HCT116 (cell line): ENCODE results near the gene PDF. TPM values are rescaled to one million over a fixed set of nuclear protein-coding genes. Genes with fewer than 3 reads are reported as not detected.

ENCODE experiments used
- ATAC-seq: fragments of 200-7000 bp; cut with Tn5 transposase; 2 replicates; pipeline ENCODE4 v1.9.1; 2020; ENCODE audit warnings: mild to moderate bottlenecking, moderate library complexity
- BruUV-seq: library from RNA; stranded (reverse); fragments of 400-500 nt; replicated peaks from 2 replicates; lab custom pipeline; 2021; lab: Mats Ljungman, UMichigan
- CTCF ChIA-PET: fragments of 300-600 bp; sonication (Branson Sonifier 250); formaldehyde crosslinking; loops from one replicate; lab custom pipeline; 2021; ENCODE audit warnings: antibody characterized with exemption; lab: Charles Lee
- POLR2A ChIA-PET: fragments of 300-600, 350-600 bp; sonication (Branson Sonifier 250); formaldehyde crosslinking; loops from one replicate; lab custom pipeline; 2021; ENCODE audit warnings: antibody characterized with exemption; lab: Charles Lee
- RAD21 ChIA-PET, 2 experiments: fragments of 300-600 bp; sonication (Branson Sonifier 250); formaldehyde crosslinking; loops; one replicate each; lab custom pipeline; 2023; ENCODE audit warnings: low total read pairs in 2 of 2; ENCODE audit not compliant: uncharacterized antibody in 2 of 2, unreplicated experiment in 2 of 2, low non-redundant PET in 1 of 2; lab: Charles Lee
- DNase-seq: peaks from one replicate; pipeline ENCODE4 v3.0.0-alpha.2; 2010; ENCODE audit warnings: low read depth, low spot score
- H2AFZ ChIP-seq: fragments of 200-600 bp; shearing (Covaris generic), sonication (generic); 2 replicates; pipeline ENCODE4 v1.6.1; 2017; ENCODE audit warnings: low read depth, mixed run types, mixed read lengths, antibody characterized with exemption, low read length; ENCODE audit not compliant: poor library complexity, severe bottlenecking
- H3K27ac ChIP-seq: 2 replicates; pipeline ENCODE4 v1.5.1; 2012; ENCODE audit warnings: low read depth, low read length
- H3K27me3 ChIP-seq: fragments of 200-600 bp; sonication (generic); 2 replicates; pipeline ENCODE4 v1.6.1; 2016; ENCODE audit warnings: mixed run types, low read length, mixed read lengths; ENCODE audit not compliant: insufficient read depth
- H3K36me3 ChIP-seq, 2 experiments: fragments of 200-500 bp in 1 of 2; fragments of 200-600 bp in 1 of 2; sonication (Bioruptor generic) in 1 of 2; sonication (generic) in 1 of 2; 2 replicates each; pipeline versions ENCODE4 v1.5.1 to v1.6.1; 2014 to 2016; ENCODE audit warnings: low read length in 2 of 2, inconsistent platforms in 1 of 2, mixed read lengths in 1 of 2, mixed run types in 1 of 2; ENCODE audit not compliant: insufficient read depth in 2 of 2, control insufficient read depth in 1 of 2
- H3K4me1 ChIP-seq, 2 experiments: fragments of 200-600 bp in 1 of 2; sonication (generic) in 1 of 2; 2 replicates each; pipeline versions ENCODE4 v1.5.1 to v1.6.1; 2012 to 2017; ENCODE audit warnings: low read length in 2 of 2, inconsistent platforms in 1 of 2, mild to moderate bottlenecking in 1 of 2, mixed read lengths in 1 of 2, mixed run types in 1 of 2, moderate library complexity in 1 of 2; ENCODE audit not compliant: insufficient read depth in 2 of 2, control insufficient read depth in 1 of 2
- H3K4me2 ChIP-seq: fragments of 200-600 bp; sonication (generic); 2 replicates; pipeline ENCODE4 v1.6.1; 2017; ENCODE audit warnings: mixed run types, low read length, mixed read lengths
- H3K4me3 ChIP-seq, 2 experiments: fragments of 200-600 bp in 1 of 2; sonication (generic) in 1 of 2; replicated peaks in 1 of 2; 2 replicates each; pipeline ENCODE4 v1.5.1; 2011 to 2016; ENCODE audit warnings: low read length in 2 of 2, control low read depth in 1 of 2, low read depth in 1 of 2, mild to moderate bottlenecking in 1 of 2, mixed read lengths in 1 of 2, mixed run types in 1 of 2
- H3K79me2 ChIP-seq: fragments of 200-600 bp; sonication (generic); 2 replicates; pipeline ENCODE4 v1.6.1; 2017; ENCODE audit warnings: mild to moderate bottlenecking, mixed run types, low read length, moderate library complexity, mixed read lengths; ENCODE audit not compliant: insufficient read depth
- H3K9ac ChIP-seq: fragments of 200-600 bp; sonication (generic); 2 replicates; pipeline ENCODE4 v1.6.1; 2016; ENCODE audit warnings: low read length, mixed read lengths
- H3K9me2 ChIP-seq: fragments of 200-600 bp; sonication (generic), shearing (Covaris generic); 2 replicates; pipeline ENCODE4 v1.6.1; 2017; ENCODE audit warnings: mixed run types, mild to moderate bottlenecking, moderate library complexity; ENCODE audit not compliant: insufficient read depth
- H3K9me3 ChIP-seq, 2 experiments: fragments of 200-500 bp in 1 of 2; fragments of 200-600 bp in 1 of 2; sonication (Bioruptor generic) in 1 of 2; sonication (generic) in 1 of 2; 2 replicates each; pipeline ENCODE4 v1.6.1; 2014 to 2017; ENCODE audit warnings: low read length in 2 of 2, mixed read lengths in 2 of 2, inconsistent platforms in 1 of 2, low read depth in 1 of 2, mild to moderate bottlenecking in 1 of 2, mixed run types in 1 of 2, moderate library complexity in 1 of 2; ENCODE audit not compliant: control insufficient read depth in 1 of 2, insufficient read depth in 1 of 2
- H4K20me1 ChIP-seq: fragments of 200-600 bp; sonication (generic), shearing (Covaris generic); 2 replicates; pipeline ENCODE4 v1.6.1; 2017; ENCODE audit warnings: mixed run types, mild to moderate bottlenecking, moderate library complexity; ENCODE audit not compliant: insufficient read depth
- CBX3 ChIP-seq: IDR thresholded peaks from 2 replicates; pipeline ENCODE4 v1.6.1; 2012; ENCODE audit warnings: low read depth
- CEBPB ChIP-seq: IDR thresholded peaks from 2 replicates; pipeline ENCODE4 v1.6.1; 2012; ENCODE audit warnings: low read depth
- EGR1 ChIP-seq: IDR thresholded peaks from 2 replicates; pipeline ENCODE4 v1.6.1; 2012; ENCODE audit warnings: low read depth
- ELF1 ChIP-seq: IDR thresholded peaks from 2 replicates; pipeline ENCODE4 v1.6.1; 2012; ENCODE audit warnings: low read depth, borderline replicate concordance
- EZH2 ChIP-seq: fragments of 200-600 bp; sonication (generic); IDR thresholded peaks from 2 replicates; pipeline ENCODE4 v1.6.1; 2017; ENCODE audit warnings: antibody characterized with exemption, mixed run types
- FOSL1 ChIP-seq: IDR thresholded peaks from 2 replicates; pipeline ENCODE4 v1.6.1; 2012; ENCODE audit warnings: low read depth
- JUND ChIP-seq: IDR thresholded peaks from 2 replicates; pipeline ENCODE4 v1.6.1; 2012
- MAX ChIP-seq: IDR thresholded peaks from 2 replicates; pipeline ENCODE4 v1.6.1; 2012
- POLR2A ChIP-seq: IDR thresholded peaks from 2 replicates; pipeline ENCODE4 v1.7.0; 2011; ENCODE audit warnings: borderline replicate concordance; ENCODE audit not compliant: insufficient read depth, insufficient read length; ENCODE audit errors: extremely low read depth
- POLR2AphosphoS5 ChIP-seq: IDR thresholded peaks from 2 replicates; pipeline ENCODE4 v1.6.1; 2011; ENCODE audit warnings: mild to moderate bottlenecking, low read depth, low read length, moderate library complexity
- RAD21 ChIP-seq: IDR thresholded peaks from 2 replicates; pipeline ENCODE4 v1.6.1; 2012; ENCODE audit warnings: low read depth, mild to moderate bottlenecking
- REST ChIP-seq: IDR thresholded peaks from 2 replicates; pipeline ENCODE4 v1.6.1; 2012; ENCODE audit warnings: low read depth
- SP1 ChIP-seq: IDR thresholded peaks from 2 replicates; pipeline ENCODE4 v1.6.1; 2012; ENCODE audit warnings: low read depth
- SRF ChIP-seq: IDR thresholded peaks from 2 replicates; pipeline ENCODE4 v1.6.1; 2012; ENCODE audit warnings: low read depth
- TCF7L2 ChIP-seq: IDR thresholded peaks from 2 replicates; pipeline ENCODE4 v1.7.0; 2011; ENCODE audit warnings: borderline replicate concordance, inconsistent platforms; ENCODE audit not compliant: insufficient read depth, insufficient read length; ENCODE audit errors: extremely low read depth
- ZBTB33 ChIP-seq: IDR thresholded peaks from 2 replicates; pipeline ENCODE4 v1.6.1; 2011; ENCODE audit warnings: mild to moderate bottlenecking, low read length, moderate library complexity; ENCODE audit not compliant: insufficient replicate concordance; ENCODE audit errors: extremely low read depth
- ZFX ChIP-seq: fragments of 450-650 bp; IDR thresholded peaks from 2 replicates; pipeline ENCODE4 v1.6.1; 2017
- ZNF274 ChIP-seq: fragments of 200-500 bp; sonication (Bioruptor generic); IDR thresholded peaks from 2 replicates; pipeline ENCODE4 v1.6.1; 2014; ENCODE audit warnings: mild to moderate bottlenecking, low read depth, low read length, inconsistent platforms
- intact Hi-C: fragments of 100-400 bp; cut with micrococcal nuclease; formaldehyde crosslinking; loops from 2 replicates; pipeline ENCODE4 v1.10.0; 2022
- total RNA-seq: library from RNA; stranded (reverse); gene quantifications from one replicate; pipeline ENCODE4 v1.2.1, GENCODE V29; 2021; ENCODE audit not compliant: unreplicated experiment
- TF ChIP-seq, protein P1 (sequence below), 3 experiments: fragments of 200-600 bp in 1 of 3; sonication (generic) in 1 of 3; IDR thresholded peaks in 2 of 3; conservative IDR thresholded peaks in 1 of 3; 2 replicates each; pipeline ENCODE4 v1.5.1; 2012 to 2017; ENCODE audit warnings: low read depth in 2 of 3, low read length in 2 of 3, antibody characterized with exemption in 1 of 3, borderline replicate concordance in 1 of 3, control low read depth in 1 of 3, mild to moderate bottlenecking in 1 of 3, mixed read lengths in 1 of 3, mixed run types in 1 of 3, moderate library complexity in 1 of 3; ENCODE audit not compliant: insufficient read depth in 1 of 3
- TF ChIP-seq, protein P2 (sequence below): IDR thresholded peaks from 2 replicates; pipeline ENCODE4 v1.6.1; 2012

Gene PDF
- total RNA-seq, 1 experiment from 2014 or later: 33.9 TPM

DNA sequence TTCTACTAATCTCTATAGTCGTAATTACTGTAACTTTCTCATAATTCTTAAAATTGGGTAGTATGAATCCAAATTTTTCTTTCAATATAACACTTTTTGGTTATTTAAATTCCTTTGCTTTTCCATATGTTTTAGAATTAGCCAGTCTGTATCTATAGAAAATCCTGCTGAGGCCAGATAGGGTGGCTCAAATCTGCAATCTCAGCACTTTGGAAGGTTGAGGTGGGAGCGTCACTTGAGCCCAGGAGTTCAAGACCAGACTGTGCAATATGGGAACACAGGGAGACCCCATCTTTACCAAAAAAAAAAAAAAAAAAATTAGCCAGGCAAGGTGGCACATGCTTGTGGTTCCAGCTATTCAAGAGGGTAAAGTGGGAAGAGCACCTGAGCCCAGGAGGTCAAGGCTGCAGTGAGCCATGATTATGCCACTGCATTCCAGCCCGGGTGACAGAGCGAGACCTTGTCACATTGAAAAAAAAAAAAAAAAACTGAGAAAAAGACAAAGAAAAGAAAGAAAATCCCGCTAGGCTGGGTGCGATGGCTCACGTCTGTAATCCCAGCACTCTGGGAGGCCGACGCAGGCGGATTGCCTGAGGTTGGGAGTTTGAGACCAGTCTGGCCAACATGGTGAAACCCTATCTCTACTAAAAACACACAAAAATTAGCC lies 46.1 kb upstream of the PDF start:
- ChIA-PET RAD21 (no interaction called here), CTCF (no interaction called here), POLR2A (no interaction called here)
- H3K9me3 ChIP-seq: no peaks in the 10 kb centered on the region
- H2AFZ ChIP-seq: no peak overlapping the region
- H3K4me3 ChIP-seq: no peak overlapping the region
- H3K9me2 ChIP-seq: no peaks in the 10 kb centered on the region
- peaks cover 91% of the 10 kb centered on the region for H3K79me2 ChIP-seq
- H4K20me1 ChIP-seq: peaks cover 9% of the 10 kb centered on the region; the same call in 1 of the 2 replicates
- no peak overlapping the region for H3K27ac ChIP-seq
- no peak for DNase-seq
- no peak overlapping the region for H3K9ac ChIP-seq
- intact Hi-C loops: no loop called here
- ATAC-seq: no peak
- TF ChIP-seq ZBTB33: no peak
- no peak for TF ChIP-seq EGR1
- TF ChIP-seq CEBPB: no peak
- TF ChIP-seq POLR2A: no peak
- TF ChIP-seq RAD21: no peak
- TF ChIP-seq JUND: no peak
- TF ChIP-seq FOSL1: no peak
- TF ChIP-seq ZNF274: no peak
- TF ChIP-seq SP1: no peak
- no peak for TF ChIP-seq REST
- no peak for TF ChIP-seq CBX3
- no peak for TF ChIP-seq ZFX
- TF ChIP-seq MAX: no peak
- TF ChIP-seq TCF7L2: no peak
- no peak for TF ChIP-seq EZH2
- TF ChIP-seq ELF1: no peak
- TF ChIP-seq, protein P1, sequence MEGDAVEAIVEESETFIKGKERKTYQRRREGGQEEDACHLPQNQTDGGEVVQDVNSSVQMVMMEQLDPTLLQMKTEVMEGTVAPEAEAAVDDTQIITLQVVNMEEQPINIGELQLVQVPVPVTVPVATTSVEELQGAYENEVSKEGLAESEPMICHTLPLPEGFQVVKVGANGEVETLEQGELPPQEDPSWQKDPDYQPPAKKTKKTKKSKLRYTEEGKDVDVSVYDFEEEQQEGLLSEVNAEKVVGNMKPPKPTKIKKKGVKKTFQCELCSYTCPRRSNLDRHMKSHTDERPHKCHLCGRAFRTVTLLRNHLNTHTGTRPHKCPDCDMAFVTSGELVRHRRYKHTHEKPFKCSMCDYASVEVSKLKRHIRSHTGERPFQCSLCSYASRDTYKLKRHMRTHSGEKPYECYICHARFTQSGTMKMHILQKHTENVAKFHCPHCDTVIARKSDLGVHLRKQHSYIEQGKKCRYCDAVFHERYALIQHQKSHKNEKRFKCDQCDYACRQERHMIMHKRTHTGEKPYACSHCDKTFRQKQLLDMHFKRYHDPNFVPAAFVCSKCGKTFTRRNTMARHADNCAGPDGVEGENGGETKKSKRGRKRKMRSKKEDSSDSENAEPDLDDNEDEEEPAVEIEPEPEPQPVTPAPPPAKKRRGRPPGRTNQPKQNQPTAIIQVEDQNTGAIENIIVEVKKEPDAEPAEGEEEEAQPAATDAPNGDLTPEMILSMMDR (IDR thresholded peaks at IDR 0.05 in 2 of 3, conservative IDR thresholded peaks at IDR 0.05 in 1 of 3; ENCODE audit: borderline replicate concordance in 1 of 3, insufficient read depth in 1 of 3, low read depth in 2 of 3, low read length in 2 of 3): no peak
- TF ChIP-seq POLR2AphosphoS5: no peak
- TF ChIP-seq SRF: no peak
- TF ChIP-seq, protein P2, sequence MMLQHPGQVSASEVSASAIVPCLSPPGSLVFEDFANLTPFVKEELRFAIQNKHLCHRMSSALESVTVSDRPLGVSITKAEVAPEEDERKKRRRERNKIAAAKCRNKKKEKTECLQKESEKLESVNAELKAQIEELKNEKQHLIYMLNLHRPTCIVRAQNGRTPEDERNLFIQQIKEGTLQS: no peak
- no TSS peak for BruUV-seq
- peaks cover 55 to 58% of the 10 kb centered on the region in 2 experiments; a peak in 3 of 4 replicates for H3K36me3 ChIP-seq
- H3K27me3 ChIP-seq: no peaks in the 10 kb centered on the region
- H3K4me1 ChIP-seq: no peaks in the 10 kb centered on the region
- H3K4me2 ChIP-seq: no peak overlapping the region
